Hippocampal formation (tissue), 2 donors: ENCODE data around the gene PDE6G.
A peak's percentile ranks its signal among the peaks of the same experiment; 100 is the strongest.

Experiments used
- DNase-seq, 2 donors: peaks; one replicate each; lab custom pipeline; 2025; lab: John Stamatoyannopoulos, UW

Gene PDE6G

GRCh38 chr17:81656118-81656743, at the start of gene PDE6G:
Gene PDE6G (minus strand): TSS chr17:81656542. CDS start chr17:81653305, 3,237 bp downstream.
- DNase-seq: no peak

GRCh38 chr17:81705518-81706231, 49.3 kb upstream of the PDE6G start:
- no peak for DNase-seq

GRCh38 chr17:81703747-81704654, 47.7 kb upstream of the PDE6G start:
- DNase-seq: no peak

- peak; percentile 89 to 96 for DNase-seq
These were observed 46.8 kb upstream of the PDE6G start, which contains the start of gene MRPL12 for GRCh38 chr17:81702934-81703746. Gene MRPL12 (plus strand): TSS chr17:81703367. CDS start chr17:81703502, 135 bp downstream.

GRCh38 chr17:81701288-81702071, 45.1 kb upstream of the PDE6G start:
- no peak for DNase-seq

- DNase-seq: no peak
These were observed 44.3 kb upstream of the PDE6G start for GRCh38 chr17:81700353-81701287.

GRCh38 chr17:81697261-81698044, 41.1 kb upstream of the PDE6G start:
- no peak for DNase-seq

GRCh38 chr17:81696218-81696941, 40.0 kb upstream of the PDE6G start:
- no peak for DNase-seq

- no peak for DNase-seq
These were observed 39.5 kb upstream of the PDE6G start for GRCh38 chr17:81695801-81696200.

- no peak for DNase-seq
These were observed 38.9 kb upstream of the PDE6G start for GRCh38 chr17:81695211-81695610.

- DNase-seq: no peak
These were observed 38.5 kb upstream of the PDE6G start for GRCh38 chr17:81694810-81695209.

GRCh38 chr17:81693509-81694210, 37.3 kb upstream of the PDE6G start:
- DNase-seq: no peak

GRCh38 chr17:81691608-81692007, 35.3 kb upstream of the PDE6G start:
- no peak for DNase-seq

GRCh38 chr17:81691196-81691595, 34.9 kb upstream of the PDE6G start:
- DNase-seq: no peak

GRCh38 chr17:81690549-81690948, 34.2 kb upstream of the PDE6G start:
- DNase-seq: no peak

GRCh38 chr17:81690066-81690465, 33.7 kb upstream of the PDE6G start:
- no peak for DNase-seq

GRCh38 chr17:81688616-81689015, 32.3 kb upstream of the PDE6G start:
- DNase-seq: no peak
